ENCODE measurements around the gene RTF2.
"Not testable (repeated sequence)": the region's sequence is repeated elsewhere in the genome, so short reads cannot be mapped to it uniquely, and the experiment has no call there.

Gene RTF2

GRCh38 chr20:56488566-56488965 lies 20.1 kb downstream of the RTF2 start:
- no peak for DNase-seq (ENCODE audit: low read depth in 2 of 2)

- DNase-seq (ENCODE audit: low read depth in 2 of 2), result no peak
Measured at GRCh38 chr20:56501116-56501515, 32.7 kb downstream of the RTF2 start.

- no peak for DNase-seq (ENCODE audit: low read depth in 2 of 2)
Measured at GRCh38 chr20:56503916-56504315, 35.5 kb downstream of the RTF2 start.

- DNase-seq (ENCODE audit: low read depth in 2 of 2), result no peak
Measured at GRCh38 chr20:56504373-56505005, 36.1 kb downstream of the RTF2 start.

GRCh38 chr20:56506103-56506502 lies 37.7 kb downstream of the RTF2 start:
- DNase-seq (ENCODE audit: low read depth in 2 of 2), result no peak

GRCh38 chr20:56511926-56512325 lies 43.5 kb downstream of the RTF2 start:
- DNase-seq (ENCODE audit: low read depth in 2 of 2), result no peak

GRCh38 chr20:56513161-56514150 lies 45.0 kb downstream of the RTF2 start:
- no peak for DNase-seq (ENCODE audit: low read depth in 2 of 2)

- no peak for DNase-seq (ENCODE audit: low read depth in 2 of 2)
Measured at GRCh38 chr20:56516631-56517030, 48.2 kb downstream of the RTF2 start.

- DNase-seq (ENCODE audit: low read depth in 2 of 2), result no peak
Measured at GRCh38 chr20:56517211-56517610, 48.8 kb downstream of the RTF2 start.

- DNase-seq (ENCODE audit: low read depth in 2 of 2), result no peak
Measured at GRCh38 chr20:56517641-56518040, 49.2 kb downstream of the RTF2 start.

- no peak for DNase-seq (ENCODE audit: low read depth in 2 of 2)
Measured at GRCh38 chr20:56518126-56518525, 49.7 kb downstream of the RTF2 start.

GRCh38 chr20:56518721-56519398 lies 50.4 kb downstream of the RTF2 start:
- DNase-seq (ENCODE audit: low read depth in 2 of 2), result no peak

- no peak for DNase-seq (ENCODE audit: low read depth in 2 of 2)
Measured at GRCh38 chr20:56519551-56519950, 51.1 kb downstream of the RTF2 start.

- no peak for DNase-seq (ENCODE audit: low read depth in 2 of 2)
Measured at GRCh38 chr20:56520180-56520579, 51.8 kb downstream of the RTF2 start.

GRCh38 chr20:56520746-56521354 lies 52.4 kb downstream of the RTF2 start:
- DNase-seq (ENCODE audit: low read depth in 2 of 2), result not testable (repeated sequence)

GRCh38 chr20:56522311-56522710 lies 53.9 kb downstream of the RTF2 start:
- no peak for DNase-seq (ENCODE audit: low read depth in 2 of 2)

GRCh38 chr20:56524444-56524843 lies 56.0 kb downstream of the RTF2 start, which contains the start of gene FAM209A:
Gene FAM209A, plus strand, starts transcription at chr20:56524744. Its CDS starts 65 bp downstream, at chr20:56524809.
- not testable (repeated sequence) for DNase-seq (ENCODE audit: low read depth in 2 of 2)

- no peak for DNase-seq (ENCODE audit: low read depth in 2 of 2)
Measured at GRCh38 chr20:56527521-56527920, 59.1 kb downstream of the RTF2 start.

- not testable (repeated sequence) for DNase-seq (ENCODE audit: low read depth in 2 of 2)
Measured at GRCh38 chr20:56532946-56533345, 64.5 kb downstream of the RTF2 start, which contains the start of gene FAM209B. Gene FAM209B, plus strand, starts transcription at chr20:56533246. Its CDS starts 96 bp downstream, at chr20:56533342.

- no peak for DNase-seq (ENCODE audit: low read depth in 2 of 2)
Measured at GRCh38 chr20:56537997-56538396, 69.6 kb downstream of the RTF2 start.

GRCh38 chr20:56540415-56540814 lies 72.0 kb downstream of the RTF2 start:
- no peak for DNase-seq (ENCODE audit: low read depth in 2 of 2)
